BJ (cell line): ENCODE data around the gene CCM2. TPM values are rescaled to one million over a fixed set of nuclear protein-coding genes. Genes with fewer than 3 reads are reported as not detected.

Experiments
- CTCF ChIA-PET: fragments of 350-600 bp; formaldehyde crosslinking; extraction: SDS; loops from one replicate; lab custom pipeline; 2021; ENCODE audit warnings: antibody characterized with exemption, inconsistent platforms; lab: Yijun Ruan, JAX
- POLR2A ChIA-PET: fragments of 300-600 bp; sonication (Branson Sonifier 250); formaldehyde crosslinking; extraction: SDS; loops from one replicate; lab custom pipeline; 2021; ENCODE audit warnings: antibody characterized with exemption; lab: Charles Lee
- DNase-seq: peaks from one replicate; pipeline ENCODE4 v3.0.0-alpha.2; 2011; ENCODE audit warnings: low read depth
- H3K27me3 ChIP-seq: 2 replicates; pipeline ENCODE4 v1.6.0; 2011; ENCODE audit warnings: low read length; ENCODE audit not compliant: control insufficient read depth, insufficient read depth
- H3K36me3 ChIP-seq: 2 replicates; pipeline ENCODE4 v1.5.1; 2011; ENCODE audit warnings: low read length; ENCODE audit not compliant: control insufficient read depth, insufficient read depth
- H3K4me3 ChIP-seq: 2 replicates; pipeline ENCODE4 v1.5.1; 2011; ENCODE audit warnings: low read depth, mild to moderate bottlenecking, control low read depth, low read length
- CTCF ChIP-seq: IDR thresholded peaks from 2 replicates; pipeline ENCODE4 v1.5.1; 2011; ENCODE audit warnings: low read depth, mild to moderate bottlenecking, control low read depth, inconsistent platforms, low read length, moderate library complexity; ENCODE audit not compliant: insufficient read depth
- polyA plus RNA-seq: library from polyadenylated mRNA; depleted of rRNA; stranded (reverse); fragments of >200 nt; gene quantifications from 2 replicates; pipeline ENCODE4 v1.2.3, GENCODE V29; 2011

The CCM2 gene
- polyA plus RNA-seq, 1 experiment, result 48.2 TPM

GRCh38 chr7:44995555-44996493 is 4.2 kb upstream of the CCM2 start:
- CTCF ChIA-PET, result no interaction called here
- POLR2A ChIA-PET, result interaction anchor here (0.7 kb wide), 1 partner anchor 27 kb away, joined by 3 read pairs; no protein-coding TSS in a partner anchor
- H3K27me3 ChIP-seq, result no peaks in the 10 kb centered on the region
- TF ChIP-seq CTCF, result no peak
- no peaks in the 10 kb centered on the region for H3K36me3 ChIP-seq
- no peak for DNase-seq
- no peak overlapping the region for H3K4me3 ChIP-seq

- Histone ChIP-seq H3K4me3 (no peak overlapping the region), H3K36me3 (no peaks in the 10 kb centered on the region), H3K27me3 (no peaks in the 10 kb centered on the region)
- TF ChIP-seq CTCF, result no peak
- POLR2A ChIA-PET, result no interaction called here
- CTCF ChIA-PET, result interaction anchor here (0.6 to 1.8 kb wide), 5 partner anchors 9 to 108 kb away, joined by 3 to 5 read pairs (median 4); no protein-coding TSS in a partner anchor
- no peak for DNase-seq
These were observed 1.7 kb upstream of the CCM2 start for GRCh38 chr7:44998153-44998871.

GRCh38 chr7:44999245-45000092 is 532 bp upstream of the CCM2 start:
- Histone ChIP-seq H3K4me3 (peak overlapping the region; percentile 65), H3K27me3 (no peaks in the 10 kb centered on the region), H3K36me3 (no peaks in the 10 kb centered on the region)
- CTCF ChIA-PET, result interaction anchor here (1.2 kb wide), 1 partner anchor 26 kb away, joined by 5 read pairs; no protein-coding TSS in a partner anchor
- POLR2A ChIA-PET, result interaction anchor here (0.5 to 0.7 kb wide), 7 partner anchors 9 to 785 kb away, joined by 3 to 6 read pairs (median 4); no protein-coding TSS in a partner anchor
- TF ChIP-seq CTCF, result peak; percentile 18
- DNase-seq, result peak; percentile 95

GRCh38 chr7:45001138-45001694 is 1.2 kb downstream of the CCM2 start:
- Histone ChIP-seq H3K27me3 (no peaks in the 10 kb centered on the region), H3K4me3 (peak overlapping the region; percentile 53), H3K36me3 (no peaks in the 10 kb centered on the region)
- ChIA-PET CTCF (interaction anchor here (0.7 to 1.7 kb wide), 7 partner anchors 11 to 882 kb away, joined by 3 to 6 read pairs (median 4); no protein-coding TSS in a partner anchor), POLR2A (no interaction called here)
- TF ChIP-seq CTCF, result no peak
- no peak for DNase-seq
